HG03378 (cell line): ENCODE data around the gene KLHL34.

Experiments used
- ATAC-seq: cut with Tn5 transposase; IDR thresholded peaks from one replicate; pipeline ENCODE4 v1.9.1; 2021; ENCODE audit warnings: mild to moderate bottlenecking, moderate library complexity; ENCODE audit not compliant: unreplicated experiment

Gene KLHL34, protein sequence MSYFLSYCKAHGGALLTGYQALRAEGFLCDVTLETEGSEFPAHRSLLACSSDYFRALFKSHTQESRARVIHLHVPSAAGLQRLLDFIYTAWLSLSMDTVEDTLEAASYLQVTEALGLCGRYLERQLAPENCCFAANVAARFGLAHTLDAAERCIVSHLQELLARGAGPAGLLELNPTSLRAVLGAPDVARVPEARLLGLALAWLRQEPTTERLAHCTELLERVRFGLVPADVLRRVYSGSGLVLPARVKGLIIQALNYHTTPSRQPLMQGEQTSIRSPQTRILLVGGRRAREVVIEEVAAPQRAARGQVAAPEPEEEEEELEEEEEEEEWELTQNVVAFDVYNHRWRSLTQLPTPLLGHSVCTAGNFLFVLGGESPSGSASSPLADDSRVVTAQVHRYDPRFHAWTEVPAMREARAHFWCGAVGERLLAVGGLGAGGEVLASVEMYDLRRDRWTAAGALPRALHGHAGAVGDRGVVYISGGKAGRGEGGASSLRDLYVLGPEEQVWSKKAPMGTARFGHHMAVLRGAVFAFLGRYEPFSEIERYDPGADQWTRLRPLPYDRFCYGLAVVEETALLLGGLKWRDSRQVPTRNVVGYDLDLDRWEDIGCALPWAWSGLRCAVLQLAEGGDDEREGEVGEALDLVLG

DNA sequence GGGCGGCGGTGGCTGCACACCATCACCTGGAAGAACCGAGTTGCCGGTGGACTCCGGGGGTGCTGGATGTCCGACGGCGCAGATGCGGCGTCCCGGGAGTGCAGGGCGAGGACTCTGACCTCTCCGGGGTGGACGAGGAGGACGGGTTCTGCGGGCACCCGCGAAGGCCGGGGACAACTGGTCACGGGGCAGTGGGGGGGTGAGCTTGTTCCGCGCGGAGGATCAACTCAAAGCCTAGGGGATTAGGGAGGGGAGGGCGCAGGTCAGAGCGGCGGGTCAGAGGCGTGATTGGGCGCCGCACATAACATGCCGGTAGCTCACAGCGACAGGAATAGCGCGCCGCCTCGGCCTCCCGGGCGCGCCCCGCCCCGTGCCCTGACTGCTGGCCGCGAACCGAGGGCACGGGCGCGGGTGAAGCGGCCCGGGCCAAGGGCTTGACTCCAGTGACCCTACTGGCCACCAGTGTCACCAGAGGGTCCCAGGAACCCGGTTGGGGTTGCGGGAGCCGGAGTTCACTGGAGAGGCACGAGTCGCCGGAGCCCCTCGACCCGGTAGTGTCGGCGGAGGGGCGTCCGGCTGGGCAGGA lies at the start of gene KLHL34:
Gene KLHL34 (minus strand): TSS at position 179 of the 586 bp plus-strand sequence. CDS start 542 bp downstream, outside the sequence.
- no peak for ATAC-seq

GRCh38 chrX:21705225-21705624 lies 47.1 kb upstream of the KLHL34 start:
- no peak for ATAC-seq

- no peak for ATAC-seq
Observed at GRCh38 chrX:21702725-21703124, 44.6 kb upstream of the KLHL34 start.

- ATAC-seq, result no peak
Observed at GRCh38 chrX:21700967-21701366, 42.8 kb upstream of the KLHL34 start.

GRCh38 chrX:21700275-21700674 lies 42.1 kb upstream of the KLHL34 start:
- ATAC-seq, result no peak

DNA sequence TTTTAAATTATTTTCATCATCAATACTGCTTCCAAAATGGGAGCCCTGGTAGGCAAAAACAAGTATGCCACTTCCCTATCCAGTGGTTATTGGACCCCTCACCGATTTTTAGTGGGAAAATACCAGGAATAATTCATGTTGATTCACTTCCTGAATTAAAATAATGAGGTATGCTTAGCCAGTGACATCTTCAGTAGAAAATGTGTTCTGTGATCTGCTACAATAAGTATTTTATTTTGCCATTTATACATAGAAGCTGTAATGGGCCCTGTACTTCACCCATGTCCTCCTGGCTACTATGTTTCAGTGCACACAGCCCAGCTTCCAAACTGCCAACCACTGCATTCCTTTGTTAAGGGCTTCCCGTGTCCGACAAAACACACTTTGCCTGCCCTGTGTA lies 41.0 kb upstream of the KLHL34 start:
- no peak for ATAC-seq

DNA sequence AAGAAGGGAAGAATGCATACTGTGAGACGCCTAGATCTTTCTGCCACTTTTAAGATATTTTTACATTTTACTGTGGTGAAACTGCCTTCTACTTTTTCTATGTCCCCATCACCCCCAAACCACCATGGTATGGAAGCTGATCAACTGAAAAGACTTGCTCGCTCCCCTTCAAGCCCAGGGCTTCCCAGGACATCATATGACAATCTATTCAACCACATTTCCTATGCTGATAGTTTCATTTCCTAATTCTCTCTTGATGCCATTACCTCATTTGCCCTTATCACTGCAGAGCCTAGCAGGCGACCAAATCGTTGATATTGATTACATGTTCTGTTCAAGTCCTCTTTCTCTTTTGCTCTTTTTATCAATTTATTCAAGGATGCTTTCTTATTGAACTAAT lies 40.1 kb upstream of the KLHL34 start:
- ATAC-seq, result no peak

- no peak for ATAC-seq
Observed at GRCh38 chrX:21691512-21692018, 33.4 kb upstream of the KLHL34 start.

DNA sequence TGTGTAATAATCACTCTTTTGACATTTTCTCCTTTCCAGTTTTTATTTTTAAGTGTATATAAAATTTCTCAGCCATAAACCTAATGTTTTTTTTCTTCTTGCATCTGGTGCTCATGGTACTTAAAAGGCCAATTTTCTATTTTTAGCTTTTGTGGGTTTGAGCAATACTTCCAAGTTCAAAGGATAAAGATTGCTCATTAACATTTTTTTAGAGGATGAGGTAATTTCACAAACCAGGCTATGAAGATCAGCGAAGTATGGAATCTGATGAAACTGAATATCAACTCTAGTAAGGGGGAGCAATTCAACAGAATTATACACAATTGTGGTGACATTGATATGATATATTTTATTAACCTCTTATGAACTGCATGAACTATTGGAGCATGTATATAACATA lies 25.8 kb upstream of the KLHL34 start:
- ATAC-seq, result no peak

GRCh38 chrX:21678048-21678612 lies 20.0 kb upstream of the KLHL34 start:
- ATAC-seq, result no peak

GRCh38 chrX:21675931-21676330 lies 17.8 kb upstream of the KLHL34 start:
- ATAC-seq, result no peak

GRCh38 chrX:21674430-21675186 lies 16.5 kb upstream of the KLHL34 start:
- ATAC-seq, result no peak

DNA sequence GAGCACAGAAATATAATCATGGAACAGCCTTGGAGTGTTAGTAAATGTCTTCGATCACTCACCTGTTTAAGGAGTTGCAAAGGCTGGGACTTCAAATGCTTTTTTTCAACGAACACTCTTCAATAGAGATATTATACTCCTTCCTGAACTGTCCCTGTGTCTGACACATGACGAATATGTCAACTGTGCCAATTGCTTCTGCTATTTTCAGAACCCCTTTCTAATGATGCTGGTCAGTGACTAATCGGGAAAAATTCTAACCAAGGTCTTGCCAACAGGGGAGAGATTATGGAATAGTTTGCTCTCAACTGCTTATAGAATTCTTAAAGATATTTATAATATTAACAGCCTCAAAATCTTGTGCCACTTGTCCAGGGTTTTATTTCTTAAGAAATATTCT lies 8.5 kb upstream of the KLHL34 start:
- ATAC-seq, result no peak

- no peak for ATAC-seq
Observed at GRCh38 chrX:21666252-21666651, 8.1 kb upstream of the KLHL34 start.

DNA sequence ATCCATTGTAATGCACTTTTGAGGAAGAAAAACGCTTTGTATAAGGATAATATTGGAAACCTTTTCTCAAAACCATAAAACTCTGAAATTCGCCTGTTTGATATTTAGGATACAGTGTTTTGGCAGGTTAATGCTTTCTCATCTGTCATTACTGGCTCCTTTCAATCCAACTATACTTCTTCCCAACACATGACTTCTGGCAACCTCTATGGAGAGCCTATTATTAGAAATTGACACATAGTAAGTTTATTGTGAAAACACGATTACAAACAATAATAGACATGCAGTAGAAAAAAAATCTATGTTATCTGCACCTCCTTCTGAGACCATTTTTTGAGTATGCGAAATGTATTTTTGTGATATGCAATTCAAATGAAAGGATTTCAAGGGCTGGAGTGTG lies 4.6 kb upstream of the KLHL34 start:
- no peak for ATAC-seq

DNA sequence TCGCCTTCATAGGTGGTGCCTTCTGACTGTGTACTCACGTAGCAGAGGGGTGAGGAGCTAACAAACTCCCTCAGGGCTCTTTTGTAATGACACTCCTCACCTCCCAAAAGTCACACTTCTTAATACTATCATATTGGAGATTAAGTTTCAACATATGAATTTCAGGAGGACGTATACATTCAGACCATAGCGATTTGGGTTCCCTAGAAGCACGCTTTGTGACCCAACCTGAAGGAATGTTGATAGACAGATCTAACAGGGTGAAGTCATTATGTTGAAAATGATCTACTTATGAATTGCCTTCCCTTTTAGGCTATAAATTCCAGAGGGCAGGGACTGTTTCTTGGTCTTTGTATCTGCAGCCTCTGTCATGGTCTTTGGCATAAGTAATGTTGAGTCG lies 3.2 kb upstream of the KLHL34 start:
- ATAC-seq, result no peak

GRCh38 chrX:21660156-21660555 lies 2.0 kb upstream of the KLHL34 start:
- ATAC-seq, result no peak

GRCh38 chrX:21659320-21659719 lies 1.2 kb upstream of the KLHL34 start:
- ATAC-seq, result no peak

DNA sequence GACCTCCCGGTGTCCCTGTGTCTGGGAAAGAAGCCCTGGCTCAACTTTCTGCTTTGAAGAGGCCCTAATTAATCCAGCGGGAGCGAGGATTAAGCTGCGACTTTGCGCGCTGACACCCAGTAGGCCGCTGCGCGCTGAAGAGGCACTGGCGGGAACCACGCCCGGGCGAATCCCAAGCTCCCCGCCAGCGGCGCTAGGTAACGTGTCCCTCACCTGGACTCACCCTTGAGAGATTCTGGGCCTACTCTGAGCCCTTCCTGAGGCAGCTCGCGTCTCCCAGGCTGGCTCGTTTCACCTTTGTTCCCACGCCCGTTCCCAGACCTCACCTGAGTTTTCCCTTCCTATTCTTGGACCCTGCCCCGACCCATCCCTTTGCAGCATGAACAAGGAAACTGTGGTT lies 616 bp upstream of the KLHL34 start:
- ATAC-seq, result no peak

DNA sequence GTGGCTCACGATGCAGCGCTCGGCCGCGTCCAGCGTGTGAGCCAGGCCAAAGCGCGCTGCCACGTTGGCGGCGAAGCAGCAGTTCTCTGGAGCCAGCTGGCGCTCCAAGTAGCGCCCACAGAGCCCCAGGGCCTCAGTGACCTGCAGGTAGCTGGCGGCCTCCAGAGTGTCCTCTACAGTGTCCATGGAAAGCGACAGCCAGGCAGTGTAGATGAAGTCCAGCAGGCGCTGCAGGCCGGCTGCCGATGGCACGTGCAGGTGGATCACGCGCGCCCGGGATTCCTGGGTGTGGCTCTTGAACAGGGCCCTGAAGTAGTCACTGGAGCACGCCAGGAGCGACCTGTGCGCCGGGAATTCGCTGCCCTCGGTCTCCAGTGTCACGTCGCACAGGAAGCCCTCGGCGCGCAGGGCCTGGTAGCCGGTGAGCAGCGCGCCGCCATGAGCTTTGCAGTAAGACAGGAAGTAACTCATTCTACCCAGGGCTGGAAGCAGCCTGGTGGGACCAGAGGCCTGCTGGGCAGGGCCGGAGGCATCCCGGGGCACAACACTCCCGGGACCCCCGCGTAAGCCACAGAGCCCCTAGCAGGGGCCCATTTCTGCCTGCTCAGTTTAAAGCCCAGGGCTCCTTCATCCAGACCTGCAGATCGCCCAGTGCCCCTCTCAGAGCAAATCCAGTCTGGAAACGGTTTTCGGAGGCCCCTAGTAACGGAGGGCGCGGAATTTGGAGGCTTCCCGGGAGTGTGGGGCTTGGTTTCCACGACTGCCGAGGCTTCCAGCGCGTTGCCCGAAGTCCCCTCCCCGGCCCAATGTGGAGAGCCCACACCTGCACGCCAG lies 595 bp downstream of the KLHL34 start:
- ATAC-seq, result no peak
